Chondrocyte (in vitro differentiated cells): ENCODE data around the gene DDHD1. TPM values are rescaled to one million over a fixed set of nuclear protein-coding genes. Genes with fewer than 3 reads are reported as not detected.
"Not testable (repeated sequence)": the region's sequence is repeated elsewhere in the genome, so short reads cannot be mapped to it uniquely, and the experiment has no call there.

Experiments
- DNase-seq: peaks from one replicate; pipeline ENCODE4 v3.0.0; 2021; ENCODE audit warnings: mixed read lengths, low spot score
- H3K27ac Mint-ChIP-seq: one replicate; pipeline ENCODE4 v1.8.0; 2021; ENCODE audit warnings: mild to moderate bottlenecking, moderate library complexity, mixed read lengths; ENCODE audit not compliant: unreplicated experiment
- H3K27me3 Mint-ChIP-seq: 2 replicates; pipeline ENCODE4 v1.8.0; 2021; ENCODE audit warnings: low read depth, mixed read lengths
- H3K36me3 Mint-ChIP-seq: 2 replicates; pipeline ENCODE4 v1.8.0; 2021; ENCODE audit warnings: low read depth, mixed read lengths
- H3K4me1 Mint-ChIP-seq: 2 replicates; pipeline ENCODE4 v1.8.0; 2021; ENCODE audit warnings: low read depth, mild to moderate bottlenecking, mixed read lengths
- H3K4me3 Mint-ChIP-seq: one replicate; pipeline ENCODE4 v1.8.0; 2021; ENCODE audit warnings: mild to moderate bottlenecking, moderate library complexity, mixed read lengths; ENCODE audit not compliant: unreplicated experiment
- H3K9me3 Mint-ChIP-seq: 2 replicates; pipeline ENCODE4 v1.8.0; 2021; ENCODE audit warnings: low read depth, mixed read lengths
- CTCF ChIP-seq: fragments of 200-600 bp; sonication (generic); IDR thresholded peaks from 2 replicates; pipeline ENCODE4 v1.5.0; 2021; ENCODE audit warnings: antibody characterized with exemption, mild to moderate bottlenecking, moderate library complexity
- total RNA-seq: library from RNA; stranded (reverse); gene quantifications from 3 replicates; pipeline ENCODE4 v1.2.1, GENCODE V29; 2021

The DDHD1 gene
- total RNA-seq, 1 donor from 2014 or later: 12.9 TPM

DNA sequence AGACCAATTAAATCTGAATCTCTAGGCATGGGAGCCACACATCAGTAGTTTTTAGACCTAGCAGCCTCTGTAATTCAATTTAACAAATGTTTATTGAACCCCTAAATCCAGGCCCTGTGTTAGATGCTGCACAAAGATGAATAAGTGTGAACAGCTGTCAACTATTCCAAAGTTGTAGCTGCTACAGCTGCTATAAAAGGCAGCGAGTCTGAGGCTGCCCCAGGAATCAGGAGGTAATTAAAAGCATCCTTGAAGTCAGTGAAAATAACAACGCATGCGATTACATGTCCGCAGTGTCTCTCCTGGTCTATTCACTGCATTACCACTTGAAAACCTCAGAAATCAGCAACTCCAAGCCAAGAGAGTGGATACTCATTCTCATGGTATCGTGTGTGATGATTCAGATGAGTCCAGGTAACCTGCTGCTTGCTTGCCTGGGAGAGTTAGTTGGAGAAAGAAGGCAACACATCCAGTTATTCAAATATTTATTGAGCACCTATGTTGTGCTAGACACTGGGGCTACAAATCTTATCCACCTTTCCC, 34.9 kb upstream of the DDHD1 start:
- H3K27ac Mint-ChIP-seq: no peak overlapping the region
- H3K4me3 Mint-ChIP-seq: no peak overlapping the region
- H3K9me3 Mint-ChIP-seq: no peaks in the 10 kb centered on the region
- H3K36me3 Mint-ChIP-seq: no peaks in the 10 kb centered on the region
- H3K4me1 Mint-ChIP-seq: peaks cover 9% of the 10 kb centered on the region
- peaks cover 3% of the 10 kb centered on the region for H3K27me3 Mint-ChIP-seq
- TF ChIP-seq CTCF: no peak
- DNase-seq: no peak

GRCh38 chr14:53186532-53186931, 33.4 kb upstream of the DDHD1 start:
- Mint-ChIP-seq H3K4me3 (no peak overlapping the region), H3K27ac (no peak overlapping the region), H3K9me3 (no peaks in the 10 kb centered on the region), H3K36me3 (no peaks in the 10 kb centered on the region), H3K27me3 (peaks cover 3% of the 10 kb centered on the region), H3K4me1 (peaks cover 9% of the 10 kb centered on the region)
- DNase-seq: no peak
- TF ChIP-seq CTCF: no peak

- H3K27ac Mint-ChIP-seq: no peak overlapping the region
- H3K36me3 Mint-ChIP-seq: no peaks in the 10 kb centered on the region
- no peak overlapping the region for H3K4me3 Mint-ChIP-seq
Observed at GRCh38 chr14:53183611-53184010, 30.5 kb upstream of the DDHD1 start.

GRCh38 chr14:53183056-53183455, 29.9 kb upstream of the DDHD1 start:
- TF ChIP-seq CTCF: no peak
- DNase-seq: no peak

More at GRCh38 chr14:53183611-53184010, 30.5 kb upstream of the DDHD1 start:
- DNase-seq: no peak
- no peaks in the 10 kb centered on the region for H3K9me3 Mint-ChIP-seq
- H3K4me1 Mint-ChIP-seq: peaks cover 6% of the 10 kb centered on the region
- no peak for TF ChIP-seq CTCF
- peaks cover 7% of the 10 kb centered on the region for H3K27me3 Mint-ChIP-seq

GRCh38 chr14:53181463-53182081, 28.4 kb upstream of the DDHD1 start:
- H3K27ac Mint-ChIP-seq, H3K4me3 Mint-ChIP-seq, H3K4me1 Mint-ChIP-seq, H3K9me3 Mint-ChIP-seq, H3K36me3 Mint-ChIP-seq, DNase-seq: not testable (repeated sequence)
- peaks cover 12% of the 10 kb centered on the region for H3K27me3 Mint-ChIP-seq

More at GRCh38 chr14:53183056-53183455, 29.9 kb upstream of the DDHD1 start:
- H3K36me3 Mint-ChIP-seq: no peaks in the 10 kb centered on the region
- H3K4me1 Mint-ChIP-seq: peaks cover 6% of the 10 kb centered on the region
- H3K4me3 Mint-ChIP-seq: no peak overlapping the region
- H3K27me3 Mint-ChIP-seq: peaks cover 10% of the 10 kb centered on the region
- H3K9me3 Mint-ChIP-seq: no peaks in the 10 kb centered on the region
- no peak overlapping the region for H3K27ac Mint-ChIP-seq
